SU-DHL-6 (cell line): ENCODE results near the gene LEFTY1.

Experiments
- H2AFZ ChIP-seq: fragments of 200-600 bp; sonication (generic); 2 replicates; pipeline ENCODE4 v1.6.1; 2014; ENCODE audit warnings: low read depth, mild to moderate bottlenecking, moderate library complexity, mixed read lengths, antibody characterized with exemption, low read length; ENCODE audit not compliant: severe bottlenecking
- H3F3A ChIP-seq: fragments of 200-600 bp; shearing (Covaris generic); 2 replicates; pipeline ENCODE4 v1.6.0; 2016; ENCODE audit warnings: antibody characterized with exemption, mild to moderate bottlenecking; ENCODE audit not compliant: insufficient read depth
- H3K27ac ChIP-seq: fragments of 200-600 bp; sonication (generic); 2 replicates; pipeline ENCODE4 v1.5.1; 2016; ENCODE audit warnings: low read depth, mild to moderate bottlenecking, low read length, moderate library complexity, mixed read lengths
- H3K27me3 ChIP-seq: fragments of 200-600 bp; sonication (generic), shearing (Covaris generic); 2 replicates; pipeline ENCODE4 v1.6.0; 2014; ENCODE audit warnings: mild to moderate bottlenecking, low read length
- H3K36me3 ChIP-seq: fragments of 200-600 bp; sonication (generic); 2 replicates; pipeline ENCODE4 v1.6.1; 2014; ENCODE audit warnings: mild to moderate bottlenecking, low read length, mixed read lengths
- H3K4me2 ChIP-seq: fragments of 300-600, 200-600 bp; shearing (Covaris generic), sonication (generic); 2 replicates; pipeline ENCODE4 v1.6.0; 2014; ENCODE audit warnings: low read length, low read depth, mild to moderate bottlenecking; ENCODE audit not compliant: poor library complexity, severe bottlenecking
- H3K4me3 ChIP-seq: fragments of 200-600 bp; sonication (generic); 2 replicates; pipeline ENCODE4 v1.5.1; 2014; ENCODE audit warnings: antibody characterized with exemption, low read length, mild to moderate bottlenecking, mixed read lengths; ENCODE audit not compliant: insufficient read depth, poor library complexity, severe bottlenecking
- H3K79me2 ChIP-seq: fragments of 200-600 bp; sonication (generic); 2 replicates; pipeline ENCODE4 v1.6.1; 2014; ENCODE audit warnings: mild to moderate bottlenecking, low read length, moderate library complexity; ENCODE audit not compliant: insufficient read depth
- H3K9ac ChIP-seq: fragments of 200-600 bp; sonication (generic); 2 replicates; pipeline ENCODE4 v1.7.0; 2014; ENCODE audit warnings: mild to moderate bottlenecking, low read length
- H3K9me2 ChIP-seq: fragments of 200-600 bp; sonication (generic); replicated peaks from 2 replicates; pipeline ENCODE4 v1.6.1; 2014; ENCODE audit warnings: low read length; ENCODE audit not compliant: insufficient read depth
- H3K9me3 ChIP-seq: fragments of 200-600 bp; sonication (generic); 2 replicates; pipeline ENCODE4 v1.6.1; 2014; ENCODE audit warnings: low read length, mixed read lengths; ENCODE audit not compliant: insufficient read depth
- H4K20me1 ChIP-seq: fragments of 200-600 bp; sonication (generic); 2 replicates; pipeline ENCODE4 v1.6.1; 2014; ENCODE audit warnings: low read depth, mild to moderate bottlenecking, antibody characterized with exemption, low read length, moderate library complexity, mixed read lengths
- EZH2phosphoT487 ChIP-seq: fragments of 200-600 bp; sonication (generic), shearing (Covaris generic); conservative IDR thresholded peaks from 2 replicates; pipeline ENCODE4 v1.6.1; 2018; ENCODE audit warnings: mild to moderate bottlenecking, antibody characterized with exemption, low read length, moderate library complexity, mixed read lengths
- TF ChIP-seq, protein P1 (sequence below): fragments of 200-600 bp; sonication (generic); IDR thresholded peaks from one replicate; pipeline ENCODE4 v1.5.1; 2017; ENCODE audit warnings: antibody characterized with exemption, mild to moderate bottlenecking, low read length, moderate library complexity; ENCODE audit not compliant: insufficient read depth, poor library complexity, severe bottlenecking

LEFTY1 gene

DNA sequence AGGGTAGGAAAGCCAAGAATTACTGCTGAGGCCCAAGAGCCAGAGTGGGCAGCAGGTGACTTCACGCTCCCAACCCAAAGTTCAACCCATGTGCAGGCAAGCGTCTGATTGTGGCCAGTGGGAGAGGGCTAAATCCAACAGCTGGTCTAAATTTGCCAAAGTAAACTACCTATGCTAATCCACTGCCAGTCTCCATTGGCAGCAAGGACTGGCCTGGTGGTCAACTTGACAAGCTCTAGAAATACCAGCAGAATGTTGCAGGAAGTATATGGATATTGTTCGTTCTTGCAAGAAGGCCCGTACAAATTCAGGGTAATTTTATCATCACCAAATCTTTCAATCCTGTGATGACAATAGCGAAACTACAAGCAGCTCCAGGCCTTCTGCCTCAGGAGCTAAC is 8.3 kb downstream of the LEFTY1 start:
- TF ChIP-seq, protein P1, sequence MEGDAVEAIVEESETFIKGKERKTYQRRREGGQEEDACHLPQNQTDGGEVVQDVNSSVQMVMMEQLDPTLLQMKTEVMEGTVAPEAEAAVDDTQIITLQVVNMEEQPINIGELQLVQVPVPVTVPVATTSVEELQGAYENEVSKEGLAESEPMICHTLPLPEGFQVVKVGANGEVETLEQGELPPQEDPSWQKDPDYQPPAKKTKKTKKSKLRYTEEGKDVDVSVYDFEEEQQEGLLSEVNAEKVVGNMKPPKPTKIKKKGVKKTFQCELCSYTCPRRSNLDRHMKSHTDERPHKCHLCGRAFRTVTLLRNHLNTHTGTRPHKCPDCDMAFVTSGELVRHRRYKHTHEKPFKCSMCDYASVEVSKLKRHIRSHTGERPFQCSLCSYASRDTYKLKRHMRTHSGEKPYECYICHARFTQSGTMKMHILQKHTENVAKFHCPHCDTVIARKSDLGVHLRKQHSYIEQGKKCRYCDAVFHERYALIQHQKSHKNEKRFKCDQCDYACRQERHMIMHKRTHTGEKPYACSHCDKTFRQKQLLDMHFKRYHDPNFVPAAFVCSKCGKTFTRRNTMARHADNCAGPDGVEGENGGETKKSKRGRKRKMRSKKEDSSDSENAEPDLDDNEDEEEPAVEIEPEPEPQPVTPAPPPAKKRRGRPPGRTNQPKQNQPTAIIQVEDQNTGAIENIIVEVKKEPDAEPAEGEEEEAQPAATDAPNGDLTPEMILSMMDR: no peak
- TF ChIP-seq EZH2phosphoT487: no peak
- Histone ChIP-seq H4K20me1 (no peaks in the 10 kb centered on the region), H3K4me2 (no peak overlapping the region), H3K27me3 (no peaks in the 10 kb centered on the region), H3K79me2 (no peaks in the 10 kb centered on the region), H3K9ac (no peak overlapping the region), H3K4me3 (no peak overlapping the region), H2AFZ (no peak overlapping the region), H3K9me3 (no peaks in the 10 kb centered on the region), H3K36me3 (no peaks in the 10 kb centered on the region), H3K9me2 (no peaks in the 10 kb centered on the region), H3K27ac (no peak overlapping the region), H3F3A (no peaks in the 10 kb centered on the region)

DNA sequence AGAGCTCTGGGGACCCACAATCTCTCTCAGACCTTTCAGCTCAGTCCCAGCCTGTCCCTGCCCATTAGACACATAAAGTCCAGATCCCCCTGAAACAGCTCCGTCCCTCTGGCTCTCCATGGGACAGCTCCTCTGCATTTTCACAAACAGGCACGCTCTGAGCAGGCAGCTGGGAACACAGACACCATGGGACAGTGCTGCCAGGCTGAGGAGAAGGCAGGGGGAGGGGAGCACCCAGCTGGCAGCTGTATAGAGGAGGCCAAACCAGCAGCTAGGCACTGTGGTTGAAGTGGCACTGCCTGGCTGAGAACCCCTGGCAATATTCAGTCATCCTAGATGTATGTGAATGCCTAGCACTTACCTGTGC is 8.7 kb downstream of the LEFTY1 start:
- Histone ChIP-seq H3K27me3 (no peaks in the 10 kb centered on the region), H3K36me3 (no peaks in the 10 kb centered on the region), H3K4me2 (no peak overlapping the region), H3K79me2 (no peaks in the 10 kb centered on the region), H3K9me2 (no peaks in the 10 kb centered on the region), H3K4me3 (no peak overlapping the region), H3K9me3 (no peaks in the 10 kb centered on the region), H2AFZ (no peak overlapping the region), H3K9ac (no peak overlapping the region), H4K20me1 (no peaks in the 10 kb centered on the region), H3K27ac (no peak overlapping the region), H3F3A (no peaks in the 10 kb centered on the region)
- TF ChIP-seq, protein P1: no peak
- no peak for TF ChIP-seq EZH2phosphoT487

DNA sequence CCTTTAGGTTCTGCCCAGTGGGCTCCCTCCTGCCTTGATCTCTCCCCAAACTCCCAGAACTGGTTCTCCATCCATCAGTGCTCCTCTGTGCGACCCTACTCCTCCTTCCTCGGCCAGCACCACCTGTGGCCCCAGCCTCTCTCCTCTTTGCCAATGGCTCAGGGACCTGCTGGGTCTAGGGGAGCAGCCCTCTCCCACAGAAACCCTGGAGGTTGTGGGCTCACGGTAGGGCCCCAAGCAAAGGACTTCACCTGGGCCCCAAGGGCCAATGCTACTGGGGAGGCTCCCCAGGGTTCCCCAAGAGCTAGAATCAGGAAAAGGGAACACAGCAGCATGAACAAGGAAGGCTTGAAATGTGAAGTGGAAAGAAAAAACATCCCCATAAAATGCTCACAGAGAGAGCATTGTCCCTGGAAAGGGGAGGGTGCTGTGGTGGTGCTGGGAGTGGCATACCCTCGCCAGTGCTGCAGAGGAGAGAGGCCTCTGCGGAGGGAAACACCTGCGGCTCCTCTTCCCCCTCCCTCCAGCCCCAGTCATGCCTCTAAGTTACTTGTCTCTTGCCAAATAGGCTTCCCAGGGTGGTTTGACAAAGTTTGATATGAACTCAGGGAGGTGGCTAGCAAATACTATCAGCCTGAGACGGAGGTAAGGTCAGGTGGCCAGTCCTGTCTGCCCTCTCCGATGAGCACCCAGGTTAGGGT is 9.3 kb downstream of the LEFTY1 start:
- H3K36me3 ChIP-seq: no peaks in the 10 kb centered on the region
- H4K20me1 ChIP-seq: no peaks in the 10 kb centered on the region
- H2AFZ ChIP-seq: no peak overlapping the region
- H3K27me3 ChIP-seq: no peaks in the 10 kb centered on the region
- no peaks in the 10 kb centered on the region for H3K9me3 ChIP-seq
- H3F3A ChIP-seq: no peaks in the 10 kb centered on the region
- no peak overlapping the region for H3K4me3 ChIP-seq
- H3K27ac ChIP-seq: no peak overlapping the region
- H3K9ac ChIP-seq: no peak overlapping the region
- no peak overlapping the region for H3K4me2 ChIP-seq
- no peaks in the 10 kb centered on the region for H3K9me2 ChIP-seq
- no peaks in the 10 kb centered on the region for H3K79me2 ChIP-seq
- TF ChIP-seq EZH2phosphoT487: no peak
- TF ChIP-seq, protein P1: no peak
